Measurements from ENCODE around the gene SRD5A3.

DNA sequence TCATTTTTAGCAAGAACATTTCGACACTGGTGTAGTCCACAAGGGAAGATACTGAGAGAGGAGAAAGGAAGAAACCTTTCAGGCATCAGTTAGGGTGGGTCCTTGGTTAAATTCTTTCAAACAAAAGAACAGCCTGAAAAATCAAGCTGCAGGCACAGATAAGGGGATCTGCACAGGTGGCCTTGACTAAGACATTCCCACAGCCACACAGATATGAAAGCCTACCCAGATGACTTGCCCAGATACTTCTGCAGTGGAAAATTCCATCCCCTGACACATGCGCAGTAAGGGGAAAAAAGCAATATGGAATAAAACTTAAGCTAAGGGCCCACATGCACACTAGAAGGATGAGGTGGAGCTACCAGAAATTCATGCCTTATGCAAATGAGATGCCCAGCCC is 40.8 kb downstream of the SRD5A3 start:
- no peak for TF ChIP-seq GATA2 (IDR thresholded peaks at IDR 0.05; ENCODE audit: low read depth, low read length)
- TF ChIP-seq GATA3 (IDR thresholded peaks at IDR 0.05; ENCODE audit: low read depth, low read length) = no peak
